Neutrophil (primary cell): ENCODE measurements around the gene MVB12B.

Experiments
- H3K27ac ChIP-seq: fragments of 200-600 bp; sonication (generic); 2 replicates; pipeline ENCODE4 v1.5.1; 2016; ENCODE audit warnings: mild to moderate bottlenecking, moderate library complexity
- H3K27me3 ChIP-seq: fragments of 200-600 bp; sonication (generic); 2 replicates; pipeline ENCODE4 v1.6.0; 2016; ENCODE audit warnings: mild to moderate bottlenecking
- H3K36me3 ChIP-seq: fragments of 200-600 bp; sonication (generic); 2 replicates; pipeline ENCODE4 v1.5.1; 2017
- H3K4me1 ChIP-seq, 2 experiments: fragments of 200-600 bp in 1 of 2; sonication (generic) in 1 of 2; 1 replicate in 1 of 2; 2 replicates in 1 of 2; pipeline versions ENCODE4 v1.5.1 to v1.6.1; 2013 to 2016; ENCODE audit warnings: low read depth in 1 of 2, low read length in 1 of 2, mild to moderate bottlenecking in 1 of 2, moderate library complexity in 1 of 2; ENCODE audit not compliant: control insufficient read depth in 1 of 2, insufficient read depth in 1 of 2
- H3K4me3 ChIP-seq, 2 experiments: fragments of 200-600 bp in 1 of 2; sonication (generic) in 1 of 2; 1 replicate in 1 of 2; 2 replicates in 1 of 2; pipeline ENCODE4 v1.5.1; 2013 to 2016; ENCODE audit warnings: low read depth in 1 of 2, low read length in 1 of 2, mild to moderate bottlenecking in 1 of 2, moderate library complexity in 1 of 2
- H3K9me3 ChIP-seq: fragments of 200-600 bp; sonication (generic); 2 replicates; pipeline ENCODE4 v1.5.1; 2016
- TF ChIP-seq, protein P1 (sequence below): fragments of 200-600 bp; sonication (generic); IDR thresholded peaks from 2 replicates; pipeline ENCODE4 v1.5.1; 2016; ENCODE audit warnings: antibody characterized with exemption

Gene MVB12B

DNA sequence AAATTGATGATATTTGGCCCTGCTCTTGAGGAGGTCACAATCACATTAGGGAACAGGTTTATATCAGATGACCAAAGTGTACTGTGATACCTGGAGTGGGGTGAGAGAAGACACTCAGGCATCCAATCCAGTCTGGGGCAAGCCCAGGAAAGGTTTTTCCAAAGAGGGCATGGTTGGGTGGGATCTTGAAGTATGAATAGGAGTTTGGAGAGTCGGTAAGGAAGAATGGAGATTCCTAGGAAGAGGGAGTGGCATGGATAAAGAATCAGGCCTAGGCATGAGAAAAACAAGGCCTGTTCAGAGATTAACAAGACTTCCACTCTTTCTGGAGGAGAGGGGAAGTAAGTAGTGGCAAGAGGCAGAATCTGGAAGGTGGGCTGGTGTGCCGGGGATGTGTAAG is 91.1 kb downstream of the MVB12B start:
- peak overlapping the region; percentile 12 for H3K27ac ChIP-seq
- TF ChIP-seq, protein P1, sequence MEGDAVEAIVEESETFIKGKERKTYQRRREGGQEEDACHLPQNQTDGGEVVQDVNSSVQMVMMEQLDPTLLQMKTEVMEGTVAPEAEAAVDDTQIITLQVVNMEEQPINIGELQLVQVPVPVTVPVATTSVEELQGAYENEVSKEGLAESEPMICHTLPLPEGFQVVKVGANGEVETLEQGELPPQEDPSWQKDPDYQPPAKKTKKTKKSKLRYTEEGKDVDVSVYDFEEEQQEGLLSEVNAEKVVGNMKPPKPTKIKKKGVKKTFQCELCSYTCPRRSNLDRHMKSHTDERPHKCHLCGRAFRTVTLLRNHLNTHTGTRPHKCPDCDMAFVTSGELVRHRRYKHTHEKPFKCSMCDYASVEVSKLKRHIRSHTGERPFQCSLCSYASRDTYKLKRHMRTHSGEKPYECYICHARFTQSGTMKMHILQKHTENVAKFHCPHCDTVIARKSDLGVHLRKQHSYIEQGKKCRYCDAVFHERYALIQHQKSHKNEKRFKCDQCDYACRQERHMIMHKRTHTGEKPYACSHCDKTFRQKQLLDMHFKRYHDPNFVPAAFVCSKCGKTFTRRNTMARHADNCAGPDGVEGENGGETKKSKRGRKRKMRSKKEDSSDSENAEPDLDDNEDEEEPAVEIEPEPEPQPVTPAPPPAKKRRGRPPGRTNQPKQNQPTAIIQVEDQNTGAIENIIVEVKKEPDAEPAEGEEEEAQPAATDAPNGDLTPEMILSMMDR, result no peak
- H3K4me3 ChIP-seq, result no peak overlapping the region
- H3K27me3 ChIP-seq, result no peaks in the 10 kb centered on the region
- H3K36me3 ChIP-seq, result peaks cover 6% of the 10 kb centered on the region
- no peaks in the 10 kb centered on the region for H3K9me3 ChIP-seq
- H3K4me1 ChIP-seq, result peaks cover 70 to 77% of the 10 kb centered on the region in 2 experiments

- no peaks in the 10 kb centered on the region for H3K27me3 ChIP-seq
- no peak overlapping the region for H3K4me3 ChIP-seq
- peak overlapping the region; percentile 81 for H3K27ac ChIP-seq
- TF ChIP-seq, protein P1, result no peak
- peaks cover 70 to 77% of the 10 kb centered on the region in 2 experiments for H3K4me1 ChIP-seq
- H3K36me3 ChIP-seq, result peaks cover 6% of the 10 kb centered on the region
- H3K9me3 ChIP-seq, result no peaks in the 10 kb centered on the region
These were observed 92.0 kb downstream of the MVB12B start for GRCh38 chr9:126418608-126419007.

DNA sequence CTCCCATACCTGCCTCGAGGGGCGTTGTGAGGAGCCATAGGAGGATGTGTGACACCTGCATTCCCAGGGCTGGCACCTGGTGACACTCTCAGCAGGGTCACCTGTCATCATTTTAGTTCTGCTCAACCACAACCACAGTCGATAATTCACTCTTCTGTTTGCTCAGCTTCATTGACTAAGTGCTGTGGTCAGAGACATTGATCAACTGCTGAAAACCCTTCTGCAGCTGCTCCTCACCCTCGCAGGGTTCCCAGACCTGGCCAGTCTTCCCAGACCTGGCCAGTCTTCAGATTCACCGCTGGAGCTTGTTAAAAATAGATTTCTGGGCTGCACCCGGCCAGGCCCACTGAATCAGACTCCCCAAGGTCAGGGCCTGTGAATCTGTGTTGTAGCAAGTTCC is 92.8 kb downstream of the MVB12B start:
- TF ChIP-seq, protein P1, result no peak
- H3K4me3 ChIP-seq, result no peak overlapping the region
- H3K27ac ChIP-seq, result peak overlapping the region; percentile 81
- no peaks in the 10 kb centered on the region for H3K27me3 ChIP-seq
- no peaks in the 10 kb centered on the region for H3K9me3 ChIP-seq
- peaks cover 75 to 78% of the 10 kb centered on the region in 2 experiments for H3K4me1 ChIP-seq
- H3K36me3 ChIP-seq, result peaks cover 6% of the 10 kb centered on the region

GRCh38 chr9:126420135-126420534 is 93.5 kb downstream of the MVB12B start:
- Histone ChIP-seq H3K27ac (peak overlapping the region; percentile 81), H3K27me3 (no peaks in the 10 kb centered on the region), H3K36me3 (peaks cover 6% of the 10 kb centered on the region), H3K4me1 (peaks cover 82 to 85% of the 10 kb centered on the region in 2 experiments), H3K4me3 (no peak overlapping the region), H3K9me3 (no peaks in the 10 kb centered on the region)
- TF ChIP-seq, protein P1, result no peak

GRCh38 chr9:126420643-126421564 is 94.3 kb downstream of the MVB12B start:
- Histone ChIP-seq H3K36me3 (peaks cover 3% of the 10 kb centered on the region), H3K9me3 (no peaks in the 10 kb centered on the region), H3K27ac (peak overlapping the region; percentile 81), H3K4me1 (peaks cover 84 to 86% of the 10 kb centered on the region in 2 experiments), H3K27me3 (no peaks in the 10 kb centered on the region), H3K4me3 (peak overlapping the region; percentile 42 to 46)
- TF ChIP-seq, protein P1, result no peak
